GM12878 (cell line): ENCODE results near the gene PRKRIP1. TPM values are rescaled to one million over a fixed set of nuclear protein-coding genes. Genes with fewer than 3 reads are reported as not detected.

ENCODE experiments used
- ATAC-seq: fragments of 200-7000 bp; cut with Tn5 transposase; 3 replicates; pipeline ENCODE4 v1.9.1; 2020; ENCODE audit warnings: mild to moderate bottlenecking, moderate library complexity
- BruUV-seq: library from RNA; stranded (reverse); fragments of 400-500 nt; replicated peaks from 2 replicates; lab custom pipeline; 2021; lab: Mats Ljungman, UMichigan
- CTCF ChIA-PET: fragments of 300-600 bp; sonication (Branson Sonifier 250); formaldehyde crosslinking; extraction: SDS; loops from one replicate; lab custom pipeline; 2021; ENCODE audit warnings: inconsistent platforms; lab: Yijun Ruan, JAX
- POLR2A ChIA-PET: fragments of 350-600 bp; formaldehyde crosslinking; extraction: SDS; loops from one replicate; lab custom pipeline; 2021; ENCODE audit warnings: inconsistent platforms; lab: Charles Lee
- RAD21 ChIA-PET: fragments of 300-600 bp; sonication (Branson Sonifier 250); formaldehyde crosslinking; loops from one replicate; lab custom pipeline; 2023; ENCODE audit warnings: antibody characterized with exemption; ENCODE audit not compliant: unreplicated experiment; lab: Charles Lee
- SMC1A ChIA-PET: fragments of 300-600 bp; sonication (Branson Sonifier 250); formaldehyde crosslinking; loops from one replicate; lab custom pipeline; 2023; ENCODE audit not compliant: unreplicated experiment, uncharacterized antibody; lab: Charles Lee
- DNase-seq: peaks from one replicate; pipeline ENCODE4 v3.0.0-alpha.2; 2011; ENCODE audit warnings: low read depth, low spot score
- FAIRE-seq: peaks from 3 replicates; lab custom pipeline; 2011; peaks lifted over from hg19 to GRCh38; lab: Jason Lieb, UNC
- H2AFZ ChIP-seq: 2 replicates; pipeline ENCODE4 v1.6.0; 2011; ENCODE audit warnings: low read depth, low read length, control low read depth; ENCODE audit not compliant: control insufficient read depth
- H3K27ac ChIP-seq: 2 replicates; pipeline ENCODE4 v1.5.1; 2011; ENCODE audit warnings: control low read depth; ENCODE audit not compliant: control insufficient read depth, insufficient read depth
- H3K27me3 ChIP-seq, 2 experiments: replicated peaks in 1 of 2; 2 replicates each; pipeline versions ENCODE4 v1.6.0 to v1.6.1; 2011; ENCODE audit warnings: low read length in 1 of 2; ENCODE audit not compliant: control insufficient read depth in 2 of 2, insufficient read depth in 2 of 2
- H3K36me3 ChIP-seq, 2 experiments: 2 replicates each; pipeline ENCODE4 v1.5.1; 2011; ENCODE audit warnings: low read length in 1 of 2; ENCODE audit not compliant: control insufficient read depth in 2 of 2, insufficient read depth in 2 of 2
- H3K4me1 ChIP-seq: 2 replicates; pipeline ENCODE4 v1.6.1; 2011; ENCODE audit warnings: mild to moderate bottlenecking, low read length, moderate library complexity, mixed read lengths; ENCODE audit not compliant: control insufficient read depth, insufficient read depth
- H3K4me2 ChIP-seq: 2 replicates; pipeline ENCODE4 v1.6.0; 2011; ENCODE audit warnings: control low read depth; ENCODE audit not compliant: control insufficient read depth, insufficient read depth
- H3K4me3 ChIP-seq: fragments of 200-600 bp; sonication (generic); 2 replicates; pipeline ENCODE4 v1.5.1; 2016
- H3K79me2 ChIP-seq: 2 replicates; pipeline ENCODE4 v1.6.0; 2011; ENCODE audit warnings: low read length; ENCODE audit not compliant: control insufficient read depth, insufficient read depth
- H3K9ac ChIP-seq: 2 replicates; pipeline ENCODE4 v1.8.0; 2011; ENCODE audit warnings: low read length, control low read depth, mixed read lengths; ENCODE audit not compliant: control insufficient read depth, insufficient read depth
- H3K9me3 ChIP-seq: replicated peaks from 3 replicates; pipeline ENCODE4 v1.5.1; 2011; ENCODE audit warnings: mild to moderate bottlenecking, low read length; ENCODE audit not compliant: control insufficient read depth, insufficient read depth
- H4K20me1 ChIP-seq: 2 replicates; pipeline ENCODE4 v1.6.0; 2011; ENCODE audit not compliant: control insufficient read depth, insufficient read depth
- CBX3 ChIP-seq: fragments of 200-600 bp; sonication (generic); IDR thresholded peaks from 2 replicates; pipeline ENCODE4 v1.6.1; 2016; ENCODE audit warnings: low read depth, borderline replicate concordance
- ETV6 ChIP-seq, 2 experiments: fragments of 450-650 bp in 1 of 2; IDR thresholded peaks in 1 of 2; conservative IDR thresholded peaks in 1 of 2; 2 replicates each; pipeline ENCODE4 v1.6.1; 2014; ENCODE audit warnings: antibody characterized with exemption in 1 of 2, borderline replicate concordance in 1 of 2, low read depth in 1 of 2, mild to moderate bottlenecking in 1 of 2, moderate library complexity in 1 of 2
- HCFC1 ChIP-seq: fragments of 150-350 bp; IDR thresholded peaks from 2 replicates; pipeline ENCODE4 v1.6.1; 2014; ENCODE audit warnings: low read length
- KDM1A ChIP-seq: fragments of 200-600 bp; sonication (generic); IDR thresholded peaks from 2 replicates; pipeline ENCODE4 v1.6.1; 2016; ENCODE audit warnings: borderline replicate concordance
- MEF2B ChIP-seq: fragments of 450-650 bp; IDR thresholded peaks from 2 replicates; pipeline ENCODE4 v1.6.1; 2018; ENCODE audit warnings: mild to moderate bottlenecking, moderate library complexity; ENCODE audit not compliant: partially characterized antibody, poor library complexity, severe bottlenecking
- NFIC ChIP-seq: IDR thresholded peaks from 2 replicates; pipeline ENCODE4 v1.6.1; 2012; ENCODE audit warnings: low read depth, mild to moderate bottlenecking, inconsistent platforms, low read length, moderate library complexity
- PML ChIP-seq: IDR thresholded peaks from 2 replicates; pipeline ENCODE4 v1.6.1; 2012; ENCODE audit warnings: low read length, inconsistent platforms
- POLR2A ChIP-seq: IDR thresholded peaks from 2 replicates; pipeline ENCODE4 v1.6.1; 2011; ENCODE audit warnings: low read depth, mild to moderate bottlenecking, low read length
- RBBP5 ChIP-seq: fragments of 200-600 bp; sonication (generic); conservative IDR thresholded peaks from 2 replicates; pipeline ENCODE4 v1.6.1; 2016
- SPI1 ChIP-seq: IDR thresholded peaks from 2 replicates; pipeline ENCODE4 v1.6.1; 2011; ENCODE audit warnings: low read depth, mild to moderate bottlenecking, low read length, moderate library complexity, borderline replicate concordance; ENCODE audit not compliant: insufficient read depth
- SRF ChIP-seq, 2 experiments: IDR thresholded peaks; 2 replicates each; pipeline ENCODE4 v1.6.1; 2011; ENCODE audit warnings: low read depth in 2 of 2, low read length in 2 of 2, mild to moderate bottlenecking in 1 of 2, moderate library complexity in 1 of 2
- STAT3 ChIP-seq: IDR thresholded peaks from 2 replicates; pipeline ENCODE4 v1.6.1; 2011; ENCODE audit warnings: low read depth, low read length, improper control_type of control experiment
- YBX1 ChIP-seq: fragments of 450-650 bp; IDR thresholded peaks from 2 replicates; pipeline ENCODE4 v1.6.1; 2016; ENCODE audit warnings: antibody characterized with exemption
- ZNF207 ChIP-seq: fragments of 450-650 bp; IDR thresholded peaks from 2 replicates; pipeline ENCODE4 v1.6.1; 2014; ENCODE audit warnings: antibody characterized with exemption, mild to moderate bottlenecking, borderline replicate concordance
- WGBS: methylation state at CpG from one replicate; pipeline ENCODE4 v1.1.6; 2016; ENCODE audit warnings: low lambda C conversion rate; ENCODE audit not compliant: insufficient replicate concordance, insufficient coverage; ENCODE audit errors: missing lambda C conversion rate; 5-methylcytosine and 5-hydroxymethylcytosine counted together
- in situ Hi-C: fragments of 300-500 bp; cut with MboI; formaldehyde crosslinking; loops from 9 replicates; pipeline ENCODE4 v1.14.3; 2018; ENCODE audit warnings: mixed read lengths
- intact Hi-C: fragments of 100-400 bp; cut with micrococcal nuclease; formaldehyde crosslinking; loops from one replicate; pipeline ENCODE4 v1.14.2; 2022; ENCODE audit not compliant: unreplicated experiment
- polyA plus RNA-seq, 11 experiments: library from polyadenylated mRNA; depleted of rRNA in 4 of 11; unstranded in 6 of 11; stranded (reverse) in 5 of 11; fragments of >200 nt; fragmentation: Nextera tagmentation in 4 of 11; fragmentation: Illumina TruSeq in 1 of 11; extraction: Ambion mirVana in 4 of 11; extraction: Trizol in 1 of 11; gene quantifications; 1 replicate in 1 of 11; 2 replicates in 10 of 11; pipeline versions ENCODE4 v1.2.1 to v1.2.3, GENCODE V29; 2011 to 2016; ENCODE audit warnings: inconsistent platforms in 2 of 11, missing spikeins in 2 of 11, low read depth in 1 of 11
- total RNA-seq, 4 experiments: library from RNA; depleted of rRNA in 3 of 4; stranded (reverse); fragments of >200 nt in 3 of 4; fragmentation: Illumina TruSeq in 1 of 4; extraction: Trizol in 1 of 4; gene quantifications; 2 replicates each; pipeline versions ENCODE4 v1.2.1 to v1.2.3, GENCODE V29; 2013 to 2021
- TF ChIP-seq, protein P1 (sequence below): fragments of 450-650 bp; IDR thresholded peaks from 2 replicates; pipeline ENCODE4 v1.6.1; 2018; ENCODE audit warnings: borderline replicate concordance, mild to moderate bottlenecking; ENCODE audit not compliant: partially characterized antibody
- TF ChIP-seq, protein P2 (sequence below): IDR thresholded peaks from 2 replicates; pipeline ENCODE4 v1.6.1; 2012; ENCODE audit warnings: low read length, inconsistent platforms
- TF ChIP-seq, protein P3 (sequence below): fragments of 150-350 bp; IDR thresholded peaks from 2 replicates; pipeline ENCODE4 v1.6.1; 2016; ENCODE audit warnings: low read depth, low read length

Gene PRKRIP1
- total and polyA plus RNA-seq, 10 of the 15 experiments (the other 5 are each of a cell fraction or from before 2014, with no cell fraction given): 17.0 to 38.4 (median 25.5) TPM

DNA sequence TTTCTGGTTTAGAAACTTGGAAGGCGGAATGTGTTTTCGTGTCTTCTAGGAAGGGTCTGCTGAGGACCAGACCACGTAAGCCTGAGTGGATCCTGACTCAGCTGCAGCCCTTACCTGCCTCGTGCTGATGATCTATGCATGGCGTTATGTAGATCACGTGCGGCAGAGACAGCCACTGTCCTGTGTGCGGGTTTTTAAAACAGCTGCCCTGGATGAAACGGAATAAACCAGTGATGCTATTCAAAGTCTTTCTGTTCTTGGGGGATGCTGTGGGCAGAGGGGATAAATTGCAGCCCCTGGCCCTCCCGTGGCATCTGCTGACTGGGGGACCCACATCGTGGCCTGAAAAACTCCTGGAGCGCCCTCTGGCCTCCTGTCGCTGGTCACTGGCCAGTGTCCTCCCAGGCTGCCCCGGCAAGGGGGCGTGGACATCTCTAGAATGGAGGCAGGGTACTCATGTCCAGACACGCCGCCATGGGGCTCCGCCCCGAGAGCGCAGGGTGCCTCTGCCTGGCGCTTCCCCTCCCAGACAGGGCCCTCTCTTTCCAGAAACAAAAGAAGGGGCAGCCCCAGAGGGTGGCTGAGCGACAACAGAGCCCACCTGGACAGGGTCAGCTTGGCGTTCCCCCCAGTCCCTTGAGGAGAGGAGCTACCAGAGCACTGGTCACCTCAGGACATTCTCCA is 55.4 kb downstream of the PRKRIP1 start:
- Histone ChIP-seq H3K27ac (no peak overlapping the region), H3K27me3 (no peaks in the 10 kb centered on the region), H4K20me1 (no peaks in the 10 kb centered on the region), H3K9me3 (no peaks in the 10 kb centered on the region), H3K4me1 (no peaks in the 10 kb centered on the region), H3K4me3 (no peak overlapping the region), H3K4me2 (no peak overlapping the region), H3K9ac (no peak overlapping the region), H2AFZ (no peak overlapping the region), H3K36me3 (peaks cover 8 to 16% of the 10 kb centered on the region in 2 experiments; a peak in 3 of 4 replicates), H3K79me2 (no peaks in the 10 kb centered on the region; the same call in 1 of the 2 replicates)
- RAD21 ChIA-PET: interaction anchor here (1.2 to 1.9 kb wide), 3 partner anchors 40 to 47 kb away, joined by 3 to 13 read pairs (median 6); no protein-coding TSS in a partner anchor
- 74% methylated on average over 23 of the region's 23 CpGs for WGBS
- FAIRE-seq (no peak), ATAC-seq (no peak), DNase-seq (no peak)
- in situ Hi-C loops (loop anchor here (5.0 to 10.0 kb wide), 2 partner anchors 47 to 164 kb away; partner anchors contain the start of gene SH2B2), intact Hi-C loops (no loop called here)
- no TSS peak for BruUV-seq
- SMC1A ChIA-PET: no interaction called here
- POLR2A ChIA-PET: interaction anchor here (2.0 kb wide), 1 partner anchor 14 kb away, joined by 4 read pairs; no protein-coding TSS in a partner anchor
- CTCF ChIA-PET: interaction anchor here (1.7 to 5.4 kb wide), 4 partner anchors 13 to 60 kb away, joined by 4 to 101 read pairs (median 32); partner anchors contain the start of genes ALKBH4 and LRWD1
- TF ChIP-seq YBX1 (no peak), CBX3 (no peak), STAT3 (no peak), ZNF207 (no peak), POLR2A (no peak), ETV6 (conservative IDR thresholded peaks at IDR 0.05 in 1 of 2, IDR thresholded peaks at IDR 0.05 in 1 of 2; ENCODE audit: borderline replicate concordance in 1 of 2, low read depth in 1 of 2) (no peak), SRF (IDR thresholded peaks at IDR 0.05; ENCODE audit: low read depth in 2 of 2, low read length in 2 of 2) (no peak), PML (no peak), SPI1 (no peak), NFIC (no peak), RBBP5 (no peak), MEF2B (no peak), KDM1A (no peak), HCFC1 (no peak)
- TF ChIP-seq, protein P1, sequence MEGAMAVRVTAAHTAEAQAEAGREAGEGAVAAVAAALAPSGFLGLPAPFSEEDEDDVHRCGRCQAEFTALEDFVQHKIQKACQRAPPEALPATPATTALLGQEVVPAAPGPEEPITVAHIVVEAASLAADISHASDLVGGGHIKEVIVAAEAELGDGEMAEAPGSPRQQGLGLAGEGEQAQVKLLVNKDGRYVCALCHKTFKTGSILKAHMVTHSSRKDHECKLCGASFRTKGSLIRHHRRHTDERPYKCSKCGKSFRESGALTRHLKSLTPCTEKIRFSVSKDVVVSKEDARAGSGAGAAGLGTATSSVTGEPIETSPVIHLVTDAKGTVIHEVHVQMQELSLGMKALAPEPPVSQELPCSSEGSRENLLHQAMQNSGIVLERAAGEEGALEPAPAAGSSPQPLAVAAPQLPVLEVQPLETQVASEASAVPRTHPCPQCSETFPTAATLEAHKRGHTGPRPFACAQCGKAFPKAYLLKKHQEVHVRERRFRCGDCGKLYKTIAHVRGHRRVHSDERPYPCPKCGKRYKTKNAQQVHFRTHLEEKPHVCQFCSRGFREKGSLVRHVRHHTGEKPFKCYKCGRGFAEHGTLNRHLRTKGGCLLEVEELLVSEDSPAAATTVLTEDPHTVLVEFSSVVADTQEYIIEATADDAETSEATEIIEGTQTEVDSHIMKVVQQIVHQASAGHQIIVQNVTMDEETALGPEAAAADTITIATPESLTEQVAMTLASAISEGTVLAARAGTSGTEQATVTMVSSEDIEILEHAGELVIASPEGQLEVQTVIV: no peak
- TF ChIP-seq, protein P2, sequence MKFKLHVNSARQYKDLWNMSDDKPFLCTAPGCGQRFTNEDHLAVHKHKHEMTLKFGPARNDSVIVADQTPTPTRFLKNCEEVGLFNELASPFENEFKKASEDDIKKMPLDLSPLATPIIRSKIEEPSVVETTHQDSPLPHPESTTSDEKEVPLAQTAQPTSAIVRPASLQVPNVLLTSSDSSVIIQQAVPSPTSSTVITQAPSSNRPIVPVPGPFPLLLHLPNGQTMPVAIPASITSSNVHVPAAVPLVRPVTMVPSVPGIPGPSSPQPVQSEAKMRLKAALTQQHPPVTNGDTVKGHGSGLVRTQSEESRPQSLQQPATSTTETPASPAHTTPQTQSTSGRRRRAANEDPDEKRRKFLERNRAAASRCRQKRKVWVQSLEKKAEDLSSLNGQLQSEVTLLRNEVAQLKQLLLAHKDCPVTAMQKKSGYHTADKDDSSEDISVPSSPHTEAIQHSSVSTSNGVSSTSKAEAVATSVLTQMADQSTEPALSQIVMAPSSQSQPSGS: no peak
- TF ChIP-seq, protein P3, sequence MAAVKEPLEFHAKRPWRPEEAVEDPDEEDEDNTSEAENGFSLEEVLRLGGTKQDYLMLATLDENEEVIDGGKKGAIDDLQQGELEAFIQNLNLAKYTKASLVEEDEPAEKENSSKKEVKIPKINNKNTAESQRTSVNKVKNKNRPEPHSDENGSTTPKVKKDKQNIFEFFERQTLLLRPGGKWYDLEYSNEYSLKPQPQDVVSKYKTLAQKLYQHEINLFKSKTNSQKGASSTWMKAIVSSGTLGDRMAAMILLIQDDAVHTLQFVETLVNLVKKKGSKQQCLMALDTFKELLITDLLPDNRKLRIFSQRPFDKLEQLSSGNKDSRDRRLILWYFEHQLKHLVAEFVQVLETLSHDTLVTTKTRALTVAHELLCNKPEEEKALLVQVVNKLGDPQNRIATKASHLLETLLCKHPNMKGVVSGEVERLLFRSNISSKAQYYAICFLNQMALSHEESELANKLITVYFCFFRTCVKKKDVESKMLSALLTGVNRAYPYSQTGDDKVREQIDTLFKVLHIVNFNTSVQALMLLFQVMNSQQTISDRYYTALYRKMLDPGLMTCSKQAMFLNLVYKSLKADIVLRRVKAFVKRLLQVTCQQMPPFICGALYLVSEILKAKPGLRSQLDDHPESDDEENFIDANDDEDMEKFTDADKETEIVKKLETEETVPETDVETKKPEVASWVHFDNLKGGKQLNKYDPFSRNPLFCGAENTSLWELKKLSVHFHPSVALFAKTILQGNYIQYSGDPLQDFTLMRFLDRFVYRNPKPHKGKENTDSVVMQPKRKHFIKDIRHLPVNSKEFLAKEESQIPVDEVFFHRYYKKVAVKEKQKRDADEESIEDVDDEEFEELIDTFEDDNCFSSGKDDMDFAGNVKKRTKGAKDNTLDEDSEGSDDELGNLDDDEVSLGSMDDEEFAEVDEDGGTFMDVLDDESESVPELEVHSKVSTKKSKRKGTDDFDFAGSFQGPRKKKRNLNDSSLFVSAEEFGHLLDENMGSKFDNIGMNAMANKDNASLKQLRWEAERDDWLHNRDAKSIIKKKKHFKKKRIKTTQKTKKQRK: no peak
